Ishikawa (cell line): Measurements from ENCODE around the gene GNAT2.

Experiments used
- CEBPB ChIP-seq: IDR thresholded peaks from 2 replicates; pipeline ENCODE4 v1.6.1; 2012
- CREB1 ChIP-seq: IDR thresholded peaks from 2 replicates; pipeline ENCODE4 v1.6.1; 2012; ENCODE audit warnings: low read depth
- EGR1 ChIP-seq: IDR thresholded peaks from 2 replicates; pipeline ENCODE4 v1.6.1; 2012
- EP300 ChIP-seq: IDR thresholded peaks from 2 replicates; pipeline ENCODE4 v1.6.1; 2012; ENCODE audit warnings: borderline replicate concordance
- FOXM1 ChIP-seq: IDR thresholded peaks from 2 replicates; pipeline ENCODE4 v1.6.1; 2012; ENCODE audit warnings: low read depth, borderline replicate concordance
- NFIC ChIP-seq: IDR thresholded peaks from 2 replicates; pipeline ENCODE4 v1.6.1; 2012
- RAD21 ChIP-seq: IDR thresholded peaks from 2 replicates; pipeline ENCODE4 v1.6.1; 2012; ENCODE audit warnings: low read depth
- TAF1 ChIP-seq: IDR thresholded peaks from 2 replicates; pipeline ENCODE4 v1.6.1; 2012; ENCODE audit warnings: low read depth, mild to moderate bottlenecking
- TCF12 ChIP-seq: IDR thresholded peaks from 2 replicates; pipeline ENCODE4 v1.6.1; 2012; ENCODE audit warnings: low read depth
- TEAD4 ChIP-seq: IDR thresholded peaks from 2 replicates; pipeline ENCODE4 v1.6.1; 2012
- YY1 ChIP-seq: IDR thresholded peaks from 2 replicates; pipeline ENCODE4 v1.6.1; 2012; ENCODE audit warnings: low read depth
- ZBTB7A ChIP-seq: IDR thresholded peaks from 2 replicates; pipeline ENCODE4 v1.6.1; 2012; ENCODE audit warnings: low read depth
- TF ChIP-seq, protein P1 (sequence below): IDR thresholded peaks from 2 replicates; pipeline ENCODE4 v1.6.1; 2012
- TF ChIP-seq, protein P2 (sequence below): IDR thresholded peaks from 2 replicates; pipeline ENCODE4 v1.6.1; 2012; ENCODE audit warnings: low read depth, mild to moderate bottlenecking
- TF ChIP-seq, protein P3 (sequence below): IDR thresholded peaks from 2 replicates; pipeline ENCODE4 v1.6.1; 2012

Gene GNAT2

DNA sequence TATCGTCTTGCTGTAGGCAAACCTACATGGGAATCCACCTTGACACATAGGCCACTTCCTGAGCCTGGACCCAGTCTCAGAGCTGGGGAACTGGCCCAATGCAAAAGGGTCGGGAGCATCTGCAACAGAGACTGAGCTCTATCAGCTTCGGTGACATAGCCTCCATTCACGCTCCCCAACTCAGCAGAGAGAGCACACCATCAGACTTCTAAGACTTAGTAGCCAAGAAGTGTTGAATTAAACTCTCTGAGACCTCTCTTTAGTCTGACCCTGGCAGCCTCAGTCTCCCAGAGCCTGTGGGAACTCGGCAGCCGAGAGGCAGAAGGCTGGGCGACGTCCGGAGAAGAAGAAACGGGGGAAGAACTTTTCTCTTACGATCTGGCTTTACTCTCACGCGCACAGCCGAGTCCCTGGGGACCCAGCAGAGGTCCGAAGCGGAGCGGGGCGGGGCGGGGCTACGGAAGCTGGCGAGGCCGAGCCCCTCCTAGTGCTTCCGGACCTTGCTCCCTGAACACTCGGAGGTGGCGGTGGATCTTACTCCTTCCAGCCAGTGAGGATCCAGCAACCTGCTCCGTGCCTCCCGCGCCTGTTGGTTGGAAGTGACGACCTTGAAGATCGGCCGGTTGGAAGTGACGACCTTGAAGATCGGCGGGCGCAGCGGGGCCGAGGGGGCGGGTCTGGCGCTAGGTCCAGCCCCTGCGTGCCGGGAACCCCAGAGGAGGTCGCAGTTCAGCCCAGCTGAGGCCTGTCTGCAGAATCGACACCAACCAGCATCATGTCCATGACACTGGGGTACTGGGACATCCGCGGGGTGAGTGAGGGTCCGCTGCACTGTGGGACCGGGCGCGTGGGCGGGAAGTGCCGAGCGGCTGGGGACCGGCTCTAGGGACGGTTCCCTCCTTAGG, 36.5 kb upstream of the GNAT2 start, which contains the start of gene GSTM4:
GSTM4 (plus strand) TSS at position 485 of the 905 bp plus-strand sequence; CDS start at position 776, 291 bp downstream.
- TF ChIP-seq YY1 = no peak
- no peak for TF ChIP-seq CEBPB
- no peak for TF ChIP-seq RAD21
- TF ChIP-seq EGR1 = no peak

DNA sequence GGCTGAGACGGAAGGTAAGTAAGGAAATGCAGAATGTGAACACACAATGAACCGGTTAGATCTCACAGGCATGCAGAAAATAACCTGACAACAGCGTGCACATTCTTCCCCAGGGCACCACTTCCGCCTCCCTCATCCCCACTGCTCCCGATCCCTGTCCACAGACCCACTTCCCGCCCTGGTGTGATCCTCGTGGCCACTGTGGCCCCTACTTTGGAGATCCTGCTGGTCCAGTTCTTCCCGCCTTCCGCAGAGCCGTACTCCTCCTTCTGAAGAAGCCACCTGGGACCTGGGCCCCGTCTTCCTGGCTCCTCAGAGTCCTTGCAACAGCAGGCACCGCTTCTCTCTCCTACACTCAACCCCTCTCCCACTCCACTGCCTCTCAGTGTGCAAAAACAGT, 35.1 kb upstream of the GNAT2 start:
- TF ChIP-seq CEBPB = no peak
- TF ChIP-seq, protein P1, sequence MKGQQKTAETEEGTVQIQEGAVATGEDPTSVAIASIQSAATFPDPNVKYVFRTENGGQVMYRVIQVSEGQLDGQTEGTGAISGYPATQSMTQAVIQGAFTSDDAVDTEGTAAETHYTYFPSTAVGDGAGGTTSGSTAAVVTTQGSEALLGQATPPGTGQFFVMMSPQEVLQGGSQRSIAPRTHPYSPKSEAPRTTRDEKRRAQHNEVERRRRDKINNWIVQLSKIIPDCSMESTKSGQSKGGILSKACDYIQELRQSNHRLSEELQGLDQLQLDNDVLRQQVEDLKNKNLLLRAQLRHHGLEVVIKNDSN = no peak
- no peak for TF ChIP-seq CREB1
- TF ChIP-seq RAD21 = no peak
- TF ChIP-seq TEAD4 = no peak
- TF ChIP-seq FOXM1 = no peak
- TF ChIP-seq TCF12 = no peak
- no peak for TF ChIP-seq TAF1
- TF ChIP-seq NFIC = no peak

DNA sequence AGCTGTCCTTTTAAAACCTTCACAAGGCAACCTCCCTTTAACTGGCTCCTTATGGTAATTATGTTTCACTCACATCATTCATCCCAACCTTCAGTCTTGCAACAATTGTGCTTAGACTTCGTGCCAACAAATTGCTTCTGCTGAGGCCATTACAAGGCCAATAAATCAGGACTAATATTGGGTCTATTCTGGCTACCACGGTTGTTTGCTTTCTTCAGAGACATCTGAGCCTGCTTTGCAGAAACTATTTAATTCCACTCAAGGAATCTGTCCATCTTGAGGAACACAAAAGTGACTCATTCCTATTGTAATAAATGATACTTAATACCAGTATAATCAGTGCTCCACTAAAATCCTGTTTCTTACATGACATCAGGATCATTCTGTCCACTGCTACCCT, 33.9 kb upstream of the GNAT2 start:
- TF ChIP-seq NFIC = peak; percentile 67
- TF ChIP-seq, protein P1 = no peak

DNA sequence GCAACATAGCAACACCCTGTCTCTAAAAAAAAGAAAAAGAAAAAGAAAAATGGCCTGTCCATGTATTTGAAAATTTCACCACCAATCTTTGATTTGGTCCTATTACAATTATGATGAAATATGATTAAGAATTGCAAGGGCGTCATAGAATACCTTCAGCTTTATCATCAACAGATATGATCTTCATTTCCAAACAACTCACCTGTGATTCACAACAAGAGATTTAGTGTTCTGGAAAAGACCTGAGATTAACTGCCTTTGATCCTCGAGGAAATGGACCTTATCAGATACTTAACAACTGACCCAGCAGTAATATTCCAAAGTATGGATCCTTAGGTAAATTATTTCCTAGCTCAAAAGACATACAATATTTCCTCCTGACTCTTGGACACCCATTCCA, 33.0 kb upstream of the GNAT2 start:
- TF ChIP-seq EP300 (no peak), YY1 (no peak), TEAD4 (no peak), FOXM1 (no peak), RAD21 (no peak), TCF12 (no peak), CEBPB (no peak), EGR1 (no peak), ZBTB7A (no peak), CREB1 (no peak), TAF1 (no peak), NFIC (no peak)
- TF ChIP-seq, protein P1 = no peak
- TF ChIP-seq, protein P2, sequence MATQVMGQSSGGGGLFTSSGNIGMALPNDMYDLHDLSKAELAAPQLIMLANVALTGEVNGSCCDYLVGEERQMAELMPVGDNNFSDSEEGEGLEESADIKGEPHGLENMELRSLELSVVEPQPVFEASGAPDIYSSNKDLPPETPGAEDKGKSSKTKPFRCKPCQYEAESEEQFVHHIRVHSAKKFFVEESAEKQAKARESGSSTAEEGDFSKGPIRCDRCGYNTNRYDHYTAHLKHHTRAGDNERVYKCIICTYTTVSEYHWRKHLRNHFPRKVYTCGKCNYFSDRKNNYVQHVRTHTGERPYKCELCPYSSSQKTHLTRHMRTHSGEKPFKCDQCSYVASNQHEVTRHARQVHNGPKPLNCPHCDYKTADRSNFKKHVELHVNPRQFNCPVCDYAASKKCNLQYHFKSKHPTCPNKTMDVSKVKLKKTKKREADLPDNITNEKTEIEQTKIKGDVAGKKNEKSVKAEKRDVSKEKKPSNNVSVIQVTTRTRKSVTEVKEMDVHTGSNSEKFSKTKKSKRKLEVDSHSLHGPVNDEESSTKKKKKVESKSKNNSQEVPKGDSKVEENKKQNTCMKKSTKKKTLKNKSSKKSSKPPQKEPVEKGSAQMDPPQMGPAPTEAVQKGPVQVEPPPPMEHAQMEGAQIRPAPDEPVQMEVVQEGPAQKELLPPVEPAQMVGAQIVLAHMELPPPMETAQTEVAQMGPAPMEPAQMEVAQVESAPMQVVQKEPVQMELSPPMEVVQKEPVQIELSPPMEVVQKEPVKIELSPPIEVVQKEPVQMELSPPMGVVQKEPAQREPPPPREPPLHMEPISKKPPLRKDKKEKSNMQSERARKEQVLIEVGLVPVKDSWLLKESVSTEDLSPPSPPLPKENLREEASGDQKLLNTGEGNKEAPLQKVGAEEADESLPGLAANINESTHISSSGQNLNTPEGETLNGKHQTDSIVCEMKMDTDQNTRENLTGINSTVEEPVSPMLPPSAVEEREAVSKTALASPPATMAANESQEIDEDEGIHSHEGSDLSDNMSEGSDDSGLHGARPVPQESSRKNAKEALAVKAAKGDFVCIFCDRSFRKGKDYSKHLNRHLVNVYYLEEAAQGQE = no peak
- TF ChIP-seq, protein P3, sequence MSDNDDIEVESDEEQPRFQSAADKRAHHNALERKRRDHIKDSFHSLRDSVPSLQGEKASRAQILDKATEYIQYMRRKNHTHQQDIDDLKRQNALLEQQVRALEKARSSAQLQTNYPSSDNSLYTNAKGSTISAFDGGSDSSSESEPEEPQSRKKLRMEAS = no peak

DNA sequence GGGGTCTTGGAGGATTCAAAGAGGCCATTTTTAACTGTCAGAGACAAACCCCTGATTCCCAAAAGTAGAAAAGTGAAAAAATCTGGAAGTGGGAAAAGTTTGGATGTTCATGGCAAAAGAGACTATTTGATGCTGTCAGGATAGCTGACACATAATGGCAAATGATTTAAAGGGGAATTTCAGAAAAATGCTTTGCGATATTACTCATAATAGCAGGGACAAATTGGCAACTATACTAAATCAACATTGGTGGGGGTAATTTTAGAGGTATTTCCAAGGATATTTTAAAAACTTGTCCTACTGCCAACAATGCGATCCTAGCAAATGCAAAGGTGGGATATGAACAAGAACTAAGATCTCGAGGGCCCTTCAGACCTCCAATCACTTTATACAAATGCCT, 31.2 kb upstream of the GNAT2 start:
- TF ChIP-seq, protein P1 = no peak
- no peak for TF ChIP-seq TAF1
- no peak for TF ChIP-seq YY1

DNA sequence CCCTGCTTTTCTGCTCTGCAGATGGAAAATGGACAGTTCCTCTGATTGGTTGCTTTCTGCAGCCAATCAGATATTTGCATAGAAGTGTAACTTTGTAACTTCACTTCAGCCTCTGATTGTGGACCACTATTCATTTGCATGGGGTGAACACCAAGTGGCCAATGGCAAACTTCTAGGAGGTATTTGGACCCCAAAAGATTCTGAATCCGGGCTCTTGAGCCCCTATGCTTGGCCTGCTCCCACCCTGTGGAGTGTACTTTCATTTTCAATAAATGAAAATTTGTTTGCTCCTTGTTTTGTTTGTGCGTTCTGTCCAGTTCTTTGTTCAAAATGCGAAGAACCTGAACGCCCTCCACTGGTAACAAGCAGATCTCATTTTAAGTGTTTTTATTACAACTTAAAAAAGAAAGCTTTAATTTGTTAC, 30.1 kb upstream of the GNAT2 start:
- TF ChIP-seq TAF1 = no peak
- no peak for TF ChIP-seq EGR1
- no peak for TF ChIP-seq EP300
- no peak for TF ChIP-seq CREB1
- no peak for TF ChIP-seq CEBPB
- no peak for TF ChIP-seq YY1

DNA sequence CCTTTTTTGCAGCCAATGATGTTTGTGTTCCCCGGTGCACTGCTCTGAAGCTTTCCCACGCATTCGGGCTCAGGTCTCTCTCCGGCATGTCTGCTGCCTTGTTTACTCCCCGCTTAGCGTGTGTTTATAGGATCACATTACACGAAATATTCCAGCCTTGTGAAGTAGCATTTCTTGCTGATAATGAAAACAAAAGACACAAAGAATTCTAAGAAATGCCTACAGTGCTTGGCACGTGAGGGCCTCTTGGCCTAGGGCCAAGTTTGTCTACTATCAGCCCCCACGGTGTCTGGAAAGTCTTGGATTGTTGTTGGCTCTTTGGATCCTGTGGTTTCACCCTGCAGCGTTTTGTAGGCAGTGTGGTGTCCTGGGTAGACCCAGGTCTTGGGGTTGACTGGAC, 25.3 kb upstream of the GNAT2 start:
- TF ChIP-seq, protein P2 = no peak
- TF ChIP-seq, protein P1 = no peak
- no peak for TF ChIP-seq CREB1
- TF ChIP-seq TCF12 = no peak
- TF ChIP-seq NFIC = no peak
- no peak for TF ChIP-seq TAF1
- no peak for TF ChIP-seq TEAD4
- TF ChIP-seq, protein P3 = no peak
